Activated naive CD4-positive, alpha-beta T cell (primary cell): ENCODE measurements around the gene ITPKC.
A peak's percentile ranks its signal among the peaks of the same experiment; 100 is the strongest.
"Not testable (repeated sequence)": the region's sequence is repeated elsewhere in the genome, so short reads cannot be mapped to it uniquely, and the experiment has no call there.

Source experiments
- DNase-seq, 4 experiments: peaks; one replicate each; lab custom pipeline; 2025; lab: John Stamatoyannopoulos, UW

The ITPKC gene

DNA sequence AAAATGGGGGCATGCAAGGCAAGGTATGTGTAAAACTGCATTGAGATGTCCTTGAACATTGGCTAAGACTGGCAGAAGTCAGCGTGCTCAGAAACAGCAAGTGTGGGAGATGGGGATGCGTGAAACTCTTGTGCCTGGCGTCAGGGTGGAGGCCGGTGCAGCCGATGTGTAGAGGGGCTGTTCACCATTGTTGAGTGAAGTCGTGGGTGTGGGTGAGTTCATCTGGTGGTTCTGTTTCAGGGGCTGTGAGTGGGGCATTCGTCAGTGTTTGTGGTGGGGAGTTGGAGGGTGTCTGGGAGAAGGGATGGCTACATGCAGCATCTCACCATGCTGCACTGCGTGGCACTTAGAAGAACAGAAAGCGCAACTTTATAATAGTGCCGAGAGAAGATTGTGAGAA lies 47.1 kb downstream of the ITPKC start:
- no peak for DNase-seq

DNA sequence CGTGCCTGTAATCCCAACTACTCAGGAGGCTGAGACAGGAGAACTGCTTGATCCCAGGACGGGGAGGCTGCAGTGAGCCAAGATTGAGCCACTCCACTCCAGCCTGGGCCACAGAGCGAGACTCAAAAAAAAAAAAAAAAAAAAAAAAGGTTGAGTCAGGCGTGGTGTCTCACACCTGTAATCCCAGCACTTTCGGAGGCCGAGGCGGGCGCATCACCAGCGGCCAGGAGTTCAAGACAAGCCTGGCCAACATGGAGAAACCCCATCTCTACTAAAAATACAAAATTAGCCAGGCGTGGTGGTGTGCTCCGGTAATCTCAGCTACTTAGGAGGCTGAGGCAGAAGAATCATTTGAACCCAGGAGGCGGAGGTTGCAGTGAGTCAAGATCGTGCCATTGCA lies 49.5 kb downstream of the ITPKC start:
- DNase-seq = not testable (repeated sequence)

DNA sequence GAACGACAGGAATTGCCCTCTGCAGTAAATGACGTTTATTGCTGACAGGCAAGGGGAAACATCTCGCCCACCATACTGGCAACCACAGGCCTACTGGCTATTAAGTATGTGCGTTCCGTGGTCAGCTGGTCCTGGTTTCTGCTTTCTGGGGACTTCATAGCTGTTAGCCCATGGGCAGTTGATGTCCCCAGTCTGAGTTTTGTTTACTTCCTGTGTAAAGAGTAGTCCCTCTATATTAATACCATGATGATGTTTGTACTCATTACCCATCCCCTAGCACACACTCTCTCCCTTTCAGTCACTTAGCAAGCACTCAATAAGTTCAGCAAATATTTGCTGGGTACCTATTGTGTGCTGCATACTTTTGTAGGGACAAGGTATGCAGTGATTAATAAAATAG lies 52.0 kb downstream of the ITPKC start:
- no peak for DNase-seq

DNA sequence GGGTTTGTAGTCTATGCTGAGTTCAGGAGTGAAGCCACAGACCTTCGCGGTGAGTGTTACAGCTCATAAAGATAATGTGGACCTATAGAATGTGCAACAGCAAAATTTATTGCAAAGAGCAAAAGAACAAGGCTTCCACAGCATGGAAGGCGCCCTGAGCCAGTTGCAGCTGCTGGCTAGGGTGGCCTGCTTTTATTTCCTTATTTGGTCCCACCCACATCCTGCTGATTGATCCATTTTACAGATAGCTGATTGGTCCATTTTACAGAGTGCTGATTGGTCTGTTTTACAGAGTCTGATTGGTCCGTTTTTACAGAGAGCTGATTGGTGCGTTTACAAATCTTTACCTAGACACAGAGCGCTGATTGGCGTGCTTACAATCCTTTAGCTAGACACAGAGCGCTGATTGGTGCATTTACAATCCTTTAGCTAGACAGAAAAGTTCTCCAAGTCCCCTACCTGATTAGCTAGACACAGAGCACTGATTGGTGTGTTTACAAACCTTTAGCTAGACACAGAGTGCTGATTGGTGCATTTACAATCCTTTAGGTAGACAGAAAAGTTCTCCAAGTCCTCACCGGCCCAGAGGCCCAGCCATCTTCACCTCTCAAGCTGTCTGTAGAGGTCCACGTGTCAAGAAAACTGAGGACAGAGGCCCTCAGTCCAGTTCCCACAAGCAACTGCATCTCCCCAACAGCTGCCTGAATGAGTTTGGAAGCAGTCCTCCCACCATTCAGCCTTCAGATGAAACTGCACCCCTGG lies 54.4 kb downstream of the ITPKC start:
- not testable (repeated sequence) for DNase-seq

DNA sequence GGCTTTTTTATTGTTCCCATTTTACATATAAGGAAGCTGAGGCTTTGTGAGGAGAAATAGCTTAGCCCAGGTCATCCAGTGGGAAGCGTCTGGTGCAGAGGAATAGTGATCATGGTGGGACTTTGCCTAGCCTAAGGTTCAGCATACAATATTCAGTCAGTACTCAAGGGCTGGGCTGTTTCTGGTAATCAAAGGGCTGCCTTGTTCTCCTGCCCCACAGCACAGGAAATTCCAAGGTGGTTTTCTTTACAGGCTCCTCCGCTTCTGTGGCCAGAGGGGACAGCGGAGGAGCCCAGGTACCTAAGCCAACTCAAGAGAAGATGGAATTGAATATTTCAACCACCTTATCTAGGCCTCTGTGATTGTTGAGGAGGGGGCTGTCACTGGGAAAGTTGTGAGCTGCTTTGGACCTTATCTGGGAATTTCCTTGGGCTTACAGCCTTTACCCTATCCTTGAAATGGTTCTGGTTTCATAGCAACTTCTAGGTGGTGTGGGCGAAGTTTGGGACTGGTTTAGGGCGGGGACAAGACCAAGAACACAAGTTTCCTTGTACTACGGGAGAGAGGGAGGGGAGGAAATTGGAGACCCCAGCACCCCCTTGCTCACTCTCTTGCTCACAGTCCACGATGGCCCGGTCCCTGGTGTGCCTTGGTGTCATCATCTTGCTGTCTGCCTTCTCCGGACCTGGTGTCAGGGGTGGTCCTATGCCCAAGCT lies 58.2 kb downstream of the ITPKC start, which contains the start of gene MIA:
MIA (plus strand) TSS at position 606 of the 716 bp plus-strand sequence; CDS start at position 628, 22 bp downstream.
- no peak for DNase-seq

DNA sequence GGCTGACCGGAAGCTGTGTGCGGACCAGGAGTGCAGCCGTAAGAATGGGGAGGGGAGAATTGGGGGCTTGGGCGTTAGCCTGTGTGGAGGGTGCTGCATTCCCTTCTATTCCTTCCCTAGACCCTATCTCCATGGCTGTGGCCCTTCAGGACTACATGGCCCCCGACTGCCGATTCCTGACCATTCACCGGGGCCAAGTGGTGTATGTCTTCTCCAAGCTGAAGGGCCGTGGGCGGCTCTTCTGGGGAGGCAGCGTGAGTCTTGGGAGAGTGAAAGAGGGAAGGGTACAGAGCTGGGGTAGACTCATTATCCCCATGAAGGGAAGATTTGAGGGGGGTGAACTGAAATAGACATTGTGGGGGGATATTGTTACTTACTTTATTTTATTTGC lies 58.7 kb downstream of the ITPKC start:
- DNase-seq = no peak

DNA sequence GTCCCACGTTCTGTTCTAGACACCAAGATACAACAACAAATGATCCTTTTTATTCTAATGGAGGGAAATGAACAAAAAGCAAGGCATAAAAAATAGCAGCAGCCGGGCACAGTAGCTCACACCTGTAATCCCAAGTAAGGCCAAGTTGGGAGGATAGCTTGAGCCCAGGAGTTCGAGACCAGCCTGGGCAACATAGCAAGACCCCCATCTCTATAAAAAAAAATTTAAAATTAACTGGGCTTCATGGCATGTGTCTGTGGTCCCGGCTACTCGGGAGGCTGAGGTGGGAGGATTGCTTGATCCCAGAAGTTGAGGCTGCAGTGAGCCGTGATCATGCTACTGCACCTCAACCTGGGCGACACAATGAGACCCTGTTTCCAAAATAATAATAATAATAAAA lies 59.5 kb downstream of the ITPKC start:
- no peak for DNase-seq

DNA sequence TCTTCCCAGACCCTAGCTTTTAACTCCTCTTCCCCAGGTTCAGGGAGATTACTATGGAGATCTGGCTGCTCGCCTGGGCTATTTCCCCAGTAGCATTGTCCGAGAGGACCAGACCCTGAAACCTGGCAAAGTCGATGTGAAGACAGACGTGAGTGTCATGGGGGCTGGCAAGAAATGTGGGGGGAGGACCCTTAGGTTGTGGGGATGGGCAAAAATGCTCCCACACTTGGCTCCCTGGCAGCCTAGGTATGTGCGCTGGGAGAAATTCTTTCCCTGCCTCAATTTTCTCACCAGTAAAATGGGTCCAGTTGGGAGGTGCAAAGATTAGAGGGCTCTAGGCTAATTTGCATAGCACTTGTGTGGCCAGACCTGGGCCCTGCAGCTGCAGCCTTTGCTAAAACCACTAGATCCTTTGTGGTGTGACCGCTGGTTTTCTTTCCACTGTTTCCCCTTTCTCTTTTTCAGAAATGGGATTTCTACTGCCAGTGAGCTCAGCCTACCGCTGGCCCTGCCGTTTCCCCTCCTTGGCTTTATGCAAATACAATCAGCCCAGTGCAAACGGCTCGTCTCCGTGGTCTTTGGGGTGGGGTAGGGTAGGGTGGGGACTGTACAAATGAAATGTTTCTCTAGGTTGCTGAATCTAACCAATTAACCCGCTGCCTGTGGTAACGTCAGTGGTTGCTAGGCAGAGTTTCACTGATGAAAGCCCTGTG lies 60.2 kb downstream of the ITPKC start:
- DNase-seq = peak; percentile 39 to 77 (median 60)

DNA sequence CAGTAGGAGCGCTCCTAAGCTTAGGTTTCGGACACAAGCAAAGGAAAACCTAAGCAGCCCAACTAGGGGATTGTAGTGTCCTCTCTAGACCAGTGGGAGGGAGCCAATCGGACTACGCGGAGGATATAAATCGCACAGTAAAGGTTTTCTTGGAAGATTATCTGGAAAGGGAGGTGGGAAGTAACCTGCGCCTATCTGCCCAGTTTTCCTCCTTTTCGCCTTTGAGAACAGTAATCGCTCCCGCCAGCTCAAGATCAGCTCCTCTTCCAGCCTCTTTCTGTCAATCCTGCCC lies 60.7 kb downstream of the ITPKC start:
- no peak for DNase-seq

DNA sequence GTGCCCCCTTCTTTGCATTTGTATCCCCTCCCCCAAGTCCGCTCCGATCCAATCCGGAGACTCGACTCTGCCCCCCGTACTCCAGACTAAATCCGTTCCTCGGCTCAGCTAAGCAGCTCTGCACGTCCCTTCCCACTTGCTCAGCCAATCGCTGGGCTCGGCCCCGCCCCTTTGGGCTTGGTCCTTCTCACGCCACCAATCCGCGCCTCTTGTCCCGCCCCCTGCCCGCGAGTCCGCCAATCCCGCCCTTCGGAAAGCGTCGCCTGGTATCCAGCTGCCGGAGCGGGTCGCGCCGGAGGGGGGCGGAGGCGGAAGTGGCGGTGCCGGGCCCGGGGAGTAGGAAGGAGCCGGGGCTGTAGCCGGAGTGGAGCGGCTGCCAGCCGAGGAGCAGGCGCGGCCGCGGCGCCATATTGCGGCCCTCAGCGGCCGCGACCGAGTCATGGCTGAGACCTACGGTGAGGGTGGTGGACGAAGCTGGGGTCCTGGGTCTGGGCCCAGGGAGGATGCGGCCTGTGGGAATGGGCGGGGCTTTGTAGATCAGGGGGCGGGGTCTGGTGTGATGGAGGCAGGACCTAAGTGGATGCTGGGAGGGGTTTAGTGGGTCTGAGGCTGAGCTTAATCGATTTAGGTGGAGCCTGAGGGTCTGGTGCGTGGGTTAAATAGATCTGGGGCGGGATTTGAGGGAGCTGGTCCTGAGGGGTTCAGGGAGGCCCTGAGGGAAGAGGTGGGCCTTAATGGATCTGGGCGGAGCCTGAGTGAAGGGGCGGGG lies 61.2 kb downstream of the ITPKC start, which contains the start of gene RAB4B:
RAB4B (plus strand) TSS at position 311 of the 769 bp plus-strand sequence; CDS start at position 440, 129 bp downstream.
- peak; percentile 98 to 100 (median 98) for DNase-seq

DNA sequence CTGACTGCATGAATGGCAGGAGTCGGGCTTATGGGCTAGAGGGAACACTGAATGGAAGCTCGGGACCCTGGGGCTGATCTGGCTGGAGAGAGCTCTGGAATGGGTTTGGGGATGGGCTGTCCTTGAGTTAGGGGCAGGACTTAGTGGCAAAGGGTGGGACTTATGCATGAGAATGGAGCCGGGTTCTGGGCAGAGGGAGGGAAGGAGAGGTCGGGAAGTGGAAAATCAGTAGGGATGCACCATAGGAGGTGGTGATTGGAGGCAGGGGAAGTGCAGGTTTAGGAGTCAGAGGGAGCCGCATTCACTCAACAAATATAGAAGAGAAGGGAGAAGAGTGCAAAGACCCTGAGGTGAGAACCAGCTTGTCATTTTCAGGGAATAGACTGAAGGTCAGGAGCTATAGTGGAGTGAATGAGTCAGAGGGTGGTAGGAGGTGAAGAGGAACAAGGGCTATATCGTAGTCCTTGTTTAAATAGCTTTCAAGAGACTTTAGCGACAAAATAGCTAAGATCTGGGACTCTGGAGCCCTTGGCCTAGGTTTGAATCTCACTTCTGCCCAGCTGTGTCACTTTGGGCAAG lies 61.9 kb downstream of the ITPKC start:
- no peak for DNase-seq

DNA sequence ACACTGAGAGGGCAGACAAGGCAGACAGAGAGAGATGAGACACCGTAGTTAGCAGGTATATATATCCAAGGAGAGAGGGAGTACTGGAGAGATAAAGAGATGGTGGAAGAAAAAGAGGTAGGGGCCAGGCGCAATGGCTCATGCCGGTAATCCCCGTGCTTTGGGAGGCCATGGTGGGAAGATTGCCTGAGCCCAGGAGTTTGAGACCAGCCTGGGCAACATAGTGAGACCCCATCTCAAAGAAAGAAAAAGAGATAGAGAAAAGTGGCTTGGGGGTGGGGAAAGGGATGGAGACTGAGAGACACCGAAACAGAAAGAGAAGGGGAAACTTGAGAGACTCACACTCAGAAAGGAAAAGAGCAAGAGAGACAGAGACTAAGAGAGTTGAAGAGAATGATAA lies 63.7 kb downstream of the ITPKC start:
- no peak for DNase-seq

DNA sequence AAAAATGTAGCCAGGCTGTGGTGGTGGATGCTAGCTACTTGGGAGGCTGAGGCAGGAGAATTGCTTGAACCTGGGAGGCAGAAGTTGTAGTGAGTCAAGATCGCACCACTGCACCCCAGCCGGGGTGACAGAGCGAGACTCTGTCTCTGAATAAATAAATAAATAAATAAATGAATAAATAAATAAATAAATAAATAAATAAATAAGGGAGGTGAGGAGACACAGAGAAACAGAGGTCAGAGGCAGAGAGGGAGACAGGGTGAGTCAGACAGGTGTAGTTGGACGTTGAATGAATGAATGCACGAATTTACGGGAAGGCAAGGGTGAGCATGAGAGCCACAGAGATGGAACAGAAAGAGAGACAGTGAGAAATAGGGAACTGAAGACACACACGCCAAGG lies 64.2 kb downstream of the ITPKC start:
- no peak for DNase-seq

DNA sequence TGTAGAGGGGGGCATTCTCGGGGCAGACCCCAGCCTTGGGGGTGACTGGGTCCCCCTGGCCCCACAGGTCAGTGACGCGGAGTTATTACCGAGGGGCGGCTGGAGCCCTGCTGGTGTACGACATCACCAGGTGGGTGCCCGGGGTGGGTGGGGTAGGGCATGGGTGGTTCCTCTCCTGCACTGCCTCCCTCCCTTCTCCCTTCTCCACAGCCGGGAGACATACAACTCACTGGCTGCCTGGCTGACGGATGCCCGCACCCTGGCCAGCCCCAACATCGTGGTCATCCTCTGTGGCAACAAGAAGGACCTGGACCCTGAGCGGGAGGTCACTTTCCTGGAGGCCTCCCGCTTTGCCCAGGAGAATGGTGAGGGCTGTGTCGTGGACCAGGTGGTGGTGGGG lies 66.8 kb downstream of the ITPKC start:
- no peak for DNase-seq

DNA sequence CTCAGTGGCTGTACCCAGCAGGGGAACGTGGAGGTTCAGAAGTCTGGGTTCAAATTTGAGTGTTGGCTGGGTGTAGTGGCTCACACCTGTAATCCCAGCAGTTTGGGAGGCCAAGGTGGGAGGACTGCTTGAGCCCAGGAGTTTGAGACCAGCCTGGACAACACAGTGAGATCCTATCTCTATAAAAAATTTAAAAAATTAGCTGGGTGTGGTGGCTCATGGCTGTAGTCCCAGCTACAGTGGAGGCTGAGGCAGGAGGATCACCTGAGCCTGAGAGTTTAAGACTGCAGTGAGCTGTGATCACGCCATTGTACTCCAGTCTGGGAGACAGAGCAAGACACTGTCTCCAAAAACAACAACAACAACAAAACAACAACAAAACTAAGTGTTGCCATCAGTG lies 67.2 kb downstream of the ITPKC start:
- not testable (repeated sequence) for DNase-seq

DNA sequence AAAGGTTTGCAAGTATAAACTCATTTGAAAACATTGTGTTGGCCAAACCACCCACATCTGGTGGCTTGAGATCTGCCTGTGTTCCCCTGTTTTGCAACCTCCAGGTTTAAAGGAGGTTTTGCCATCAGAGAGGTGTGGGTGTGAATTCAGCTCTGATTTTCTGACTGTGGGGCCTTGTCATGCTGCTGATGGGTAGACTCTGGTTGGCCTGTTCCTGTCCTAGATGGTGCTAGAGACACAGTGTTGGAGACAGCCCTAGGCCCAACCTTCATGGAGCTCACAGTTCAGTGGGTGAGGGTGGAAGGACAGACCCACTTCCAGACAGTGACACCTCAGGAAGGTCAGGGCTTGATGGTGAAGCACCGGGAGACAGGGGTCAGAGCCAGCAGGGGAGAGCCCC lies 68.6 kb downstream of the ITPKC start:
- no peak for DNase-seq

DNA sequence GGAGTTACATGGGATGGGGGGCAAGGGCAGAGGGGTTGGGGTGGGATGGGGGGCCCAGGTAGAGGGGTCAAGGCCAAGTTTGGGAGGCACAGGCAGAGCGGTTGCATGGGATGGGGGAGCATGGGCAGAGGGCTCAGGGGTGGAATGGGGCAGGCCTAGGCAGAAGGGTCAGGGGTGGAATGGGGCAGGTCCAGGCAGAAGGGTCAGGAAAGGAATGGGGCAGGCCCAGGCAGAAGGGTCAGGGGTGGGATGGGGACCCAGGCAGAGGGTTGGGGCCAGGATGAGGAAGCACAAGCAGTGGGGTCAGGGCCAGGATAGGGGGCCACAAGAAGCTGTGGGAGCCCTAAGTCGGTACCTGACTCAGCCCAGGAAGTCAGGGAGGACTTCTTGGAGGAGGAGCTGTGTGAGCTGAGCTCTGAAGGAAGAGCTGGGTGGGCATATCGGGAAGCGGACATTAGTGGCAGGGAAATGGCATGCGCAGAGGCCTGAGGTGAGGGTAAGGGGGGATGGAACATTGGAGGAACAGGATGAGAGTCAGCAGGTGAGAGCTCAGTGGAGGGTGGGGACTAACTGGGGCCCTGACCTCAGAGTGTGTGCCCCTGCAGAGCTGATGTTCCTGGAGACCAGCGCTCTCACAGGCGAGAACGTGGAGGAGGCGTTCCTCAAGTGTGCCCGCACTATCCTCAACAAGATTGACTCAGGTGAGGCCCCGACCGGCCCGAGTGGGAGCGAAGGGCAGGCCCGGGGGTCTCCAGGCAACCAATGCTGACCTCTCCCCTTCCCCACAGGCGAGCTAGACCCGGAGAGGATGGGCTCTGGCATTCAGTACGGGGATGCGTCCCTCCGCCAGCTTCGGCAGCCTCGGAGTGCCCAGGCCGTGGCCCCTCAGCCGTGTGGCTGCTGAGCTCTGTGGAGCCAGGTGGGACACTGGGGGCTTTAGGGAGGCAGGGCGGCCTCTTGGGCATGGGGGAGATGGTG lies 69.4 kb downstream of the ITPKC start:
- no peak for DNase-seq
